HepG2 (cell line): ENCODE results near the gene SLC15A5. TPM values are rescaled to one million over a fixed set of nuclear protein-coding genes. Genes with fewer than 3 reads are reported as not detected.

ENCODE experiments used
- ATAC-seq: fragments of 200-7000 bp; cut with Tn5 transposase; 3 replicates; pipeline ENCODE4 v1.9.1; 2020; ENCODE audit warnings: mild to moderate bottlenecking, moderate library complexity
- BruUV-seq: library from RNA; stranded (reverse); fragments of 400-500 nt; replicated peaks from 2 replicates; lab custom pipeline; 2021; lab: Mats Ljungman, UMichigan
- CTCF ChIA-PET: fragments of 300-600 bp; formaldehyde crosslinking; extraction: SDS; loops from one replicate; lab custom pipeline; 2021; ENCODE audit warnings: low total read pairs, inconsistent platforms, low intra/inter-chr PET ratio; lab: Yijun Ruan, JAX
- POLR2A ChIA-PET: fragments of 350-600 bp; sonication (Branson Sonifier 250); formaldehyde crosslinking; loops from one replicate; lab custom pipeline; 2020; ENCODE audit warnings: antibody characterized with exemption, inconsistent platforms; lab: Yijun Ruan, JAX
- DNase-seq: peaks from one replicate; pipeline ENCODE4 v3.0.0-alpha.2; 2015; ENCODE audit warnings: low spot score
- FAIRE-seq: peaks from 3 replicates; lab custom pipeline; 2011; peaks lifted over from hg19 to GRCh38; lab: Jason Lieb, UNC
- H2AFZ ChIP-seq: one replicate; pipeline ENCODE4 v1.6.1; 2011; ENCODE audit warnings: low read length, inconsistent platforms
- H3K27ac ChIP-seq: fragments of 300-600 bp; 3 replicates; pipeline ENCODE4 v1.8.0; 2011; ENCODE audit warnings: mixed run types, mild to moderate bottlenecking, mixed read lengths, low read length, inconsistent platforms; ENCODE audit not compliant: insufficient read depth; ENCODE audit errors: extremely low read length
- H3K27me3 ChIP-seq, 2 experiments: fragments of 200-600 bp in 1 of 2; 2 replicates in 1 of 2; 3 replicates in 1 of 2; pipeline versions ENCODE4 v1.6.0 to v1.8.0; 2011; ENCODE audit warnings: low read length in 2 of 2, mild to moderate bottlenecking in 2 of 2, moderate library complexity in 2 of 2, inconsistent platforms in 1 of 2; ENCODE audit not compliant: insufficient read depth in 2 of 2, control insufficient read depth in 1 of 2
- H3K36me3 ChIP-seq, 2 experiments: fragments of 200-600 bp in 1 of 2; replicated peaks in 1 of 2; 2 replicates in 1 of 2; 3 replicates in 1 of 2; pipeline versions ENCODE4 v1.5.1 to v1.8.0; 2011; ENCODE audit warnings: low read length in 2 of 2, inconsistent platforms in 1 of 2; ENCODE audit not compliant: insufficient read depth in 2 of 2, control insufficient read depth in 1 of 2
- H3K4me1 ChIP-seq: 2 replicates; pipeline ENCODE4 v1.5.1; 2012; ENCODE audit warnings: low read length, inconsistent platforms; ENCODE audit not compliant: insufficient read depth
- H3K4me2 ChIP-seq: 2 replicates; pipeline ENCODE4 v1.6.0; 2011; ENCODE audit warnings: low read depth, low read length, inconsistent platforms
- H3K4me3 ChIP-seq, 3 experiments: fragments of 200-600 bp in 1 of 3; sonication (generic), shearing (Covaris generic) in 1 of 3; replicated peaks in 1 of 3; 2 replicates each; pipeline ENCODE4 v1.5.1; 2011 to 2016; ENCODE audit warnings: low read length in 3 of 3, inconsistent platforms in 2 of 3, low read depth in 2 of 3, mild to moderate bottlenecking in 2 of 3, control low read depth in 1 of 3, mixed read lengths in 1 of 3; ENCODE audit not compliant: insufficient read depth in 1 of 3
- H3K79me2 ChIP-seq: one replicate; pipeline ENCODE4 v1.6.1; 2011; ENCODE audit warnings: low read length, inconsistent platforms; ENCODE audit not compliant: insufficient read depth
- H3K9ac ChIP-seq: 2 replicates; pipeline ENCODE4 v1.6.0; 2011; ENCODE audit warnings: mild to moderate bottlenecking, low read depth, low read length, inconsistent platforms; ENCODE audit not compliant: insufficient read depth
- H3K9me3 ChIP-seq: 2 replicates; pipeline ENCODE4 v1.5.1; 2012; ENCODE audit warnings: mild to moderate bottlenecking, low read length
- H4K20me1 ChIP-seq: 2 replicates; pipeline ENCODE4 v1.6.0; 2011; ENCODE audit warnings: inconsistent platforms, mild to moderate bottlenecking, low read length, moderate library complexity; ENCODE audit not compliant: insufficient read depth
- CREM ChIP-seq, 2 experiments: sonication (generic) in 1 of 2; formaldehyde crosslinking in 1 of 2; IDR thresholded peaks; 2 replicates each; pipeline versions ENCODE4 v1.4.0 to v1.6.1; 2016 to 2020; ENCODE audit warnings: antibody characterized with exemption in 1 of 2, mild to moderate bottlenecking in 1 of 2, missing genetic modification reagents in 1 of 2
- JUN ChIP-seq: sonication (generic); formaldehyde crosslinking; IDR thresholded peaks from 2 replicates; pipeline ENCODE4 v1.4.0; 2020; ENCODE audit warnings: mild to moderate bottlenecking, missing genetic modification reagents
- KMT2B ChIP-seq: IDR thresholded peaks from 2 replicates; pipeline ENCODE4 v1.6.1; 2016; ENCODE audit warnings: missing genetic modification reagents, missing compliant biosample characterization
- MLX ChIP-seq: IDR thresholded peaks from 2 replicates; pipeline ENCODE4 v1.6.1; 2016
- POGK ChIP-seq: sonication (generic); formaldehyde crosslinking; conservative IDR thresholded peaks from 2 replicates; pipeline ENCODE4 v1.8.0; 2022; ENCODE audit warnings: mild to moderate bottlenecking, moderate library complexity, missing genetic modification reagents
- RBM39 ChIP-seq: fragments of 200-400 bp; formaldehyde crosslinking; IDR thresholded peaks from one replicate; pipeline ENCODE4 v1.6.1; 2018; ENCODE audit warnings: antibody characterized with exemption, mild to moderate bottlenecking, low read depth, low read length; ENCODE audit not compliant: poor library complexity, severe bottlenecking
- SCMH1 ChIP-seq: sonication (generic); formaldehyde crosslinking; IDR thresholded peaks from 2 replicates; pipeline ENCODE4 v1.9.0; 2021; ENCODE audit warnings: missing genetic modification reagents, mild to moderate bottlenecking, borderline replicate concordance
- TBP ChIP-seq: sonication (generic); formaldehyde crosslinking; IDR thresholded peaks from 2 replicates; pipeline ENCODE4 v1.5.0; 2020; ENCODE audit warnings: missing genetic modification reagents
- ZBTB21 ChIP-seq: sonication (generic); formaldehyde crosslinking; IDR thresholded peaks from 2 replicates; pipeline ENCODE4 v1.4.0; 2020; ENCODE audit warnings: missing genetic modification reagents
- ZC3H13 ChIP-seq: sonication (generic); formaldehyde crosslinking; IDR thresholded peaks from 2 replicates; pipeline ENCODE4 v1.8.1; 2023; ENCODE audit warnings: mild to moderate bottlenecking, missing genetic modification reagents, moderate library complexity
- ZNF598 ChIP-seq: sonication (generic); formaldehyde crosslinking; IDR thresholded peaks from 2 replicates; pipeline ENCODE4 v1.5.1; 2020; ENCODE audit warnings: mild to moderate bottlenecking, missing genetic modification reagents, borderline replicate concordance
- ZNF616 ChIP-seq: sonication (generic); formaldehyde crosslinking; IDR thresholded peaks from 2 replicates; pipeline ENCODE4 v1.5.0; 2020; ENCODE audit warnings: low read depth, mild to moderate bottlenecking, missing genetic modification reagents
- ZNF777 ChIP-seq: sonication (generic); formaldehyde crosslinking; IDR thresholded peaks from 2 replicates; pipeline ENCODE4 v1.4.0; 2020; ENCODE audit warnings: missing genetic modification reagents
- WGBS: methylation state at CpG from one replicate; pipeline ENCODE4 v1.1.6; 2017; ENCODE audit warnings: low lambda C conversion rate; 5-methylcytosine and 5-hydroxymethylcytosine counted together
- in situ Hi-C: cut with HindIII; loops from 2 replicates; pipeline ENCODE4 v1.10.0; 2017; ENCODE audit warnings: low pct_unique_long_range_greater_than_20kb; ENCODE audit not compliant: extremely low pct_ligation_motif_present
- intact Hi-C: fragments of 100-400 bp; cut with micrococcal nuclease; formaldehyde crosslinking; loops from one replicate; pipeline ENCODE4 v1.10.0; 2022; ENCODE audit not compliant: unreplicated experiment
- polyA plus RNA-seq, 8 experiments: library from polyadenylated mRNA; depleted of rRNA in 3 of 8; stranded (reverse) in 7 of 8; unstranded in 1 of 8; fragments of >200 nt; fragmentation: Illumina TruSeq in 4 of 8; extraction: Trizol in 4 of 8; gene quantifications; 2 replicates each; pipeline versions ENCODE4 v1.2.1 to v1.2.3, GENCODE V29; 2011 to 2016; ENCODE audit warnings: low read depth in 4 of 8, missing spikeins in 1 of 8, mixed read lengths in 1 of 8; ENCODE audit not compliant: insufficient read depth in 1 of 8
- total RNA-seq, 5 experiments: library from RNA; depleted of rRNA; stranded (reverse); fragments of >200 nt; fragmentation: Illumina TruSeq; extraction: Trizol; gene quantifications; 2 replicates each; pipeline ENCODE4 v1.2.3, GENCODE V29; 2016; ENCODE audit warnings: low read depth in 1 of 5
- TF ChIP-seq, protein P1 (sequence below): IDR thresholded peaks from 2 replicates; pipeline ENCODE4 v1.6.1; 2016; ENCODE audit warnings: low read depth, control low read depth
- TF ChIP-seq, protein P2 (sequence below): IDR thresholded peaks from 2 replicates; pipeline ENCODE4 v1.6.1; 2016; ENCODE audit warnings: low read depth, borderline replicate concordance
- TF ChIP-seq, protein P3 (sequence below): sonication (generic); formaldehyde crosslinking; IDR thresholded peaks from 2 replicates; pipeline ENCODE4 v1.8.1; 2023; ENCODE audit warnings: missing genetic modification reagents, mild to moderate bottlenecking, borderline replicate concordance

The SLC15A5 gene
- total and polyA plus RNA-seq, 2 of the 13 experiments (the other 11 are each of a cell fraction or from before 2014, with no cell fraction given), result not detected

- TF ChIP-seq, protein P1, sequence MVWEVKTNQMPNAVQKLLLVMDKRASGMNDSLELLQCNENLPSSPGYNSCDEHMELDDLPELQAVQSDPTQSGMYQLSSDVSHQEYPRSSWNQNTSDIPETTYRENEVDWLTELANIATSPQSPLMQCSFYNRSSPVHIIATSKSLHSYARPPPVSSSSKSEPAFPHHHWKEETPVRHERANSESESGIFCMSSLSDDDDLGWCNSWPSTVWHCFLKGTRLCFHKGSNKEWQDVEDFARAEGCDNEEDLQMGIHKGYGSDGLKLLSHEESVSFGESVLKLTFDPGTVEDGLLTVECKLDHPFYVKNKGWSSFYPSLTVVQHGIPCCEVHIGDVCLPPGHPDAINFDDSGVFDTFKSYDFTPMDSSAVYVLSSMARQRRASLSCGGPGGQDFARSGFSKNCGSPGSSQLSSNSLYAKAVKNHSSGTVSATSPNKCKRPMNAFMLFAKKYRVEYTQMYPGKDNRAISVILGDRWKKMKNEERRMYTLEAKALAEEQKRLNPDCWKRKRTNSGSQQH, result no peak
- TF ChIP-seq, protein P2, sequence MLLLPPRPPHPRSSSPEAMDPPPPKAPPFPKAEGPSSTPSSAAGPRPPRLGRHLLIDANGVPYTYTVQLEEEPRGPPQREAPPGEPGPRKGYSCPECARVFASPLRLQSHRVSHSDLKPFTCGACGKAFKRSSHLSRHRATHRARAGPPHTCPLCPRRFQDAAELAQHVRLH (CRISPR knock-in tag), result no peak
- TF ChIP-seq ZNF777 (CRISPR knock-in tag) (no peak), ZC3H13 (no peak), ZNF598 (no peak), CREM (IDR thresholded peaks at IDR 0.05) (no peak), CREM (CRISPR knock-in tag; IDR thresholded peaks at IDR 0.05) (no peak), TBP (CRISPR knock-in tag) (no peak), SCMH1 (no peak)
Observed at GRCh38 chr12:16175840-16176239, 101.6 kb downstream of the SLC15A5 start (continued).

DNA sequence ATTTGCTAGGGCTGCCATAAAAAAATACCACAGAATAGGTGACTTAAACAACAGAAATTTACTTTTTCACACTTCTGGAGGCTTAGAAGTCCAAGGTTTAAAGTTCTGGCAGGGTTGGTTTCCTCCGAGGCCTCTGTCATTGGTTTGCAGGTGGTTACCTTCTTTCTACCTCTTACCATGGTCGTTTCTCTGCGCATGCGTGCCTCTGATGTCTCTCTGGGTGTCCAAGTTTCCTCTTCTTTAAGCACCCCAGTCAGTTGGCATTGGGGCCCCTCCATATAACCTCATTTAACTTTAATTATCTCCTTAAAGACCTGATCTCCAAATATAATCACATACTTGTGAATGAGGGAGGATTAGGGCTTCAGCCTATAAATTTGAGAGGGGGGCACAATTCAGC, 103.2 kb downstream of the SLC15A5 start:
- FAIRE-seq (no peak), DNase-seq (no peak), ATAC-seq (no peak)
- TF ChIP-seq ZNF616 (CRISPR knock-in tag) (no peak), KMT2B (CRISPR knock-in tag) (no peak), MLX (CRISPR knock-in tag) (no peak), POGK (no peak), RBM39 (no peak), JUN (no peak), ZBTB21 (CRISPR knock-in tag) (no peak)
- TF ChIP-seq, protein P3, sequence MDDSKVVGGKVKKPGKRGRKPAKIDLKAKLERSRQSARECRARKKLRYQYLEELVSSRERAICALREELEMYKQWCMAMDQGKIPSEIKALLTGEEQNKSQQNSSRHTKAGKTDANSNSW (CRISPR knock-in tag), result no peak
- Histone ChIP-seq H3K4me1 (no peaks in the 10 kb centered on the region), H2AFZ (no peak overlapping the region), H4K20me1 (no peaks in the 10 kb centered on the region), H3K9ac (no peak overlapping the region), H3K4me3 (no peak overlapping the region), H3K27ac (no peak overlapping the region), H3K36me3 (no peaks in the 10 kb centered on the region), H3K27me3 (peaks cover 0 to 4% of the 10 kb centered on the region in 2 experiments; a peak in 2 of 5 replicates), H3K79me2 (no peaks in the 10 kb centered on the region), H3K4me2 (no peak overlapping the region), H3K9me3 (no peaks in the 10 kb centered on the region)
- 39% methylated on average over 4 of the region's 4 CpGs for WGBS
- intact Hi-C loops, result no loop called here
- POLR2A ChIA-PET, result no interaction called here
- CTCF ChIA-PET, result no interaction called here
- no TSS peak for BruUV-seq
- in situ Hi-C loops, result no loop called here
